Measurements from ENCODE around the gene SMARCC1.

GRCh38 chr3:47713655-47714054, 68.0 kb downstream of the SMARCC1 start:
- TF ChIP-seq, protein P1, sequence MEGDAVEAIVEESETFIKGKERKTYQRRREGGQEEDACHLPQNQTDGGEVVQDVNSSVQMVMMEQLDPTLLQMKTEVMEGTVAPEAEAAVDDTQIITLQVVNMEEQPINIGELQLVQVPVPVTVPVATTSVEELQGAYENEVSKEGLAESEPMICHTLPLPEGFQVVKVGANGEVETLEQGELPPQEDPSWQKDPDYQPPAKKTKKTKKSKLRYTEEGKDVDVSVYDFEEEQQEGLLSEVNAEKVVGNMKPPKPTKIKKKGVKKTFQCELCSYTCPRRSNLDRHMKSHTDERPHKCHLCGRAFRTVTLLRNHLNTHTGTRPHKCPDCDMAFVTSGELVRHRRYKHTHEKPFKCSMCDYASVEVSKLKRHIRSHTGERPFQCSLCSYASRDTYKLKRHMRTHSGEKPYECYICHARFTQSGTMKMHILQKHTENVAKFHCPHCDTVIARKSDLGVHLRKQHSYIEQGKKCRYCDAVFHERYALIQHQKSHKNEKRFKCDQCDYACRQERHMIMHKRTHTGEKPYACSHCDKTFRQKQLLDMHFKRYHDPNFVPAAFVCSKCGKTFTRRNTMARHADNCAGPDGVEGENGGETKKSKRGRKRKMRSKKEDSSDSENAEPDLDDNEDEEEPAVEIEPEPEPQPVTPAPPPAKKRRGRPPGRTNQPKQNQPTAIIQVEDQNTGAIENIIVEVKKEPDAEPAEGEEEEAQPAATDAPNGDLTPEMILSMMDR (IDR thresholded peaks at IDR 0.05; ENCODE audit: low read depth, low read length), result no peak
- TF ChIP-seq, protein P2, sequence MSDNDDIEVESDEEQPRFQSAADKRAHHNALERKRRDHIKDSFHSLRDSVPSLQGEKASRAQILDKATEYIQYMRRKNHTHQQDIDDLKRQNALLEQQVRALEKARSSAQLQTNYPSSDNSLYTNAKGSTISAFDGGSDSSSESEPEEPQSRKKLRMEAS (IDR thresholded peaks at IDR 0.05; ENCODE audit: low read depth, low read length), result no peak
- TF ChIP-seq POLR2A (IDR thresholded peaks at IDR 0.05; ENCODE audit: extremely low read depth, insufficient read length) (no peak), MYC (IDR thresholded peaks at IDR 0.05; ENCODE audit: low read depth, low read length) (no peak)
